22Rv1 (cell line): ENCODE results near the gene TRPV5.

ENCODE experiments used
- H3K27ac ChIP-seq: fragments of 450-650 bp; 2 replicates; pipeline ENCODE4 v1.5.1; 2017
- CTCF ChIP-seq: fragments of 450-650 bp; IDR thresholded peaks from 2 replicates; pipeline ENCODE4 v1.5.1; 2017; ENCODE audit warnings: mild to moderate bottlenecking
- ZFX ChIP-seq: fragments of 450-650 bp; IDR thresholded peaks from 2 replicates; pipeline ENCODE4 v1.6.1; 2017; ENCODE audit warnings: antibody characterized with exemption, borderline replicate concordance

TRPV5 gene

GRCh38 chr7:142917447-142917846, 16.1 kb downstream of the TRPV5 start:
- no peak overlapping the region for H3K27ac ChIP-seq
- TF ChIP-seq CTCF (no peak), ZFX (no peak)

GRCh38 chr7:142916508-142916907, 17.0 kb downstream of the TRPV5 start:
- H3K27ac ChIP-seq = no peak overlapping the region
- TF ChIP-seq ZFX (no peak), CTCF (no peak)

GRCh38 chr7:142915315-142915714, 18.2 kb downstream of the TRPV5 start:
- no peak overlapping the region for H3K27ac ChIP-seq
- TF ChIP-seq ZFX (no peak), CTCF (no peak)

- no peak overlapping the region for H3K27ac ChIP-seq
- TF ChIP-seq CTCF = no peak
- TF ChIP-seq ZFX = no peak
These were observed 19.4 kb downstream of the TRPV5 start for GRCh38 chr7:142914121-142914520.

- H3K27ac ChIP-seq = no peak overlapping the region
- TF ChIP-seq CTCF (no peak), ZFX (no peak)
These were observed 20.0 kb downstream of the TRPV5 start for GRCh38 chr7:142913566-142913965.

GRCh38 chr7:142913051-142913450, 20.5 kb downstream of the TRPV5 start:
- TF ChIP-seq ZFX = no peak
- no peak for TF ChIP-seq CTCF
- H3K27ac ChIP-seq = no peak overlapping the region

- TF ChIP-seq CTCF (no peak), ZFX (no peak)
These were observed 23.1 kb downstream of the TRPV5 start for GRCh38 chr7:142910481-142910880.

More at GRCh38 chr7:142910481-142910880, 23.1 kb downstream of the TRPV5 start:
- no peak overlapping the region for H3K27ac ChIP-seq
